ENCODE measurements around the gene PDLIM1. TPM values are rescaled to one million over a fixed set of nuclear protein-coding genes. Genes with fewer than 3 reads are reported as not detected.

The PDLIM1 gene
- polyA plus RNA-seq, 1 donor (not counting 4 experiments of a cell fraction or from before 2014, with no cell fraction given): 298 TPM

DNA sequence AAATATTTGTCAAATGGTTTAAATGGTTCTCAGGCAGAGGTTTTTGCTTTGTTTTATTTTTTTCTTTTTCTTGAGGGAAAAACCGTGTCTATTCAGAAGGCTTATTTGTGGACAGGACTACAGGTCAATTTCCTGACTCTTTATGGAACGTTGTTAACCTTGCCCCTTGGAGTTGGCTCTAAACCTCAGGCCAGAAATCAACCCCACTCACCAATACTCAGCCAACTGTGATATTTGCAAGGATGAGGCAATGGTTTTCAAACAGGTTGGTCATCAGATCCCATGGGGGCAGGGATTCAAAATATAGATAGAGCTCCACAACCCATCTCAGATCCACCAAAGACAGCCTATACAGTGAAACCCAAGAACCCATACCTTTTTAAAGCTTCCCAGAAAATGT is 10.2 kb downstream of the PDLIM1 start:
- H3K4me1 ChIP-seq (ENCODE audit: control insufficient read depth, extremely low read depth, insufficient read depth, low read length): peaks cover 71% of the 10 kb centered on the region
- TF ChIP-seq EZH2 (IDR thresholded peaks at IDR 0.05; ENCODE audit: low read length) (no peak), CTCF (optimal IDR thresholded peaks at IDR 0.05 in 1 of 3, IDR thresholded peaks at IDR 0.05 in 1 of 3, conservative IDR thresholded peaks at IDR 0.05 in 1 of 3; ENCODE audit: extremely low read depth in 1 of 3, insufficient read depth in 2 of 3, low read length in 3 of 3) (no peak)

GRCh38 chr10:95279042-95279820 is 11.6 kb downstream of the PDLIM1 start:
- Histone ChIP-seq H3K9me1 (ENCODE audit: control insufficient read depth, extremely low read depth, insufficient read depth, low read length) (peaks cover 4% of the 10 kb centered on the region), H3K27me3 (ENCODE audit: control insufficient read depth, extremely low read depth, insufficient read depth, low read length) (no peaks in the 10 kb centered on the region), H3K4me1 (ENCODE audit: control insufficient read depth, extremely low read depth, insufficient read depth, low read length) (peaks cover 78% of the 10 kb centered on the region), H3K4me3 (ENCODE audit: control insufficient read depth in 2 of 3, extremely low read depth in 1 of 3, insufficient read depth in 2 of 3, low read depth in 1 of 3, low read length in 3 of 3) (no peak overlapping the region), H3K9me3 (ENCODE audit: control insufficient read depth, low read depth, low read length) (no peaks in the 10 kb centered on the region), H3K4me2 (ENCODE audit: control insufficient read depth, extremely low read depth, insufficient read depth, low read depth, low read length) (peak overlapping the region; percentile 3), H4K20me1 (ENCODE audit: control insufficient read depth, extremely low read depth, insufficient read depth, low read length) (peaks cover 3% of the 10 kb centered on the region), H3K9ac (ENCODE audit: control insufficient read depth, extremely low read depth, insufficient read depth, low read length) (no peak overlapping the region), H2AFZ (ENCODE audit: control insufficient read depth, low read length) (no peak overlapping the region), H3K36me3 (ENCODE audit: control insufficient read depth in 2 of 2, extremely low read depth in 1 of 2, insufficient read depth in 2 of 2, low read length in 2 of 2) (peaks cover 3 to 8% of the 10 kb centered on the region in 2 experiments), H3K27ac (ENCODE audit: control insufficient read depth, insufficient read depth, low read length) (peak overlapping the region; percentile 47), H3K79me2 (ENCODE audit: control insufficient read depth, insufficient read depth, low read length) (peaks cover 88% of the 10 kb centered on the region)
- FAIRE-seq (peak; percentile 74), DNase-seq (ENCODE audit: low read depth, low spot score) (no peak)
- TF ChIP-seq CTCF (optimal IDR thresholded peaks at IDR 0.05 in 1 of 3, IDR thresholded peaks at IDR 0.05 in 1 of 3, conservative IDR thresholded peaks at IDR 0.05 in 1 of 3; ENCODE audit: extremely low read depth in 1 of 3, insufficient read depth in 2 of 3, low read length in 3 of 3): no peak
- no peak for TF ChIP-seq EZH2 (IDR thresholded peaks at IDR 0.05; ENCODE audit: low read length)
- dilution Hi-C loops (cut with MboI; ENCODE audit: extremely low pct_ligation_motif_present, low sequenced_read_pairs): no loop called here

More for the DNA sequence above, 10.2 kb downstream of the PDLIM1 start:
- Histone ChIP-seq H3K79me2 (ENCODE audit: control insufficient read depth, insufficient read depth, low read length) (peaks cover 88% of the 10 kb centered on the region), H3K27ac (ENCODE audit: control insufficient read depth, insufficient read depth, low read length) (peak overlapping the region; percentile 34), H3K4me2 (ENCODE audit: control insufficient read depth, extremely low read depth, insufficient read depth, low read depth, low read length) (no peak overlapping the region), H3K36me3 (ENCODE audit: control insufficient read depth in 2 of 2, extremely low read depth in 1 of 2, insufficient read depth in 2 of 2, low read length in 2 of 2) (peaks cover 3 to 12% of the 10 kb centered on the region in 2 experiments), H3K9me1 (ENCODE audit: control insufficient read depth, extremely low read depth, insufficient read depth, low read length) (peaks cover 6% of the 10 kb centered on the region), H4K20me1 (ENCODE audit: control insufficient read depth, extremely low read depth, insufficient read depth, low read length) (peaks cover 11% of the 10 kb centered on the region), H3K27me3 (ENCODE audit: control insufficient read depth, extremely low read depth, insufficient read depth, low read length) (no peaks in the 10 kb centered on the region), H3K9me3 (ENCODE audit: control insufficient read depth, low read depth, low read length) (no peaks in the 10 kb centered on the region), H3K9ac (ENCODE audit: control insufficient read depth, extremely low read depth, insufficient read depth, low read length) (no peak overlapping the region), H3K4me3 (ENCODE audit: control insufficient read depth in 2 of 3, extremely low read depth in 1 of 3, insufficient read depth in 2 of 3, low read depth in 1 of 3, low read length in 3 of 3) (no peak overlapping the region), H2AFZ (ENCODE audit: control insufficient read depth, low read length) (no peak overlapping the region)
- dilution Hi-C loops (cut with MboI; ENCODE audit: extremely low pct_ligation_motif_present, low sequenced_read_pairs): no loop called here
- no peak for DNase-seq (ENCODE audit: low read depth, low spot score)
- no peak for FAIRE-seq

All from keratinocyte (primary cell).